ENCODE measurements around the gene PIP4K2C.

DNA sequence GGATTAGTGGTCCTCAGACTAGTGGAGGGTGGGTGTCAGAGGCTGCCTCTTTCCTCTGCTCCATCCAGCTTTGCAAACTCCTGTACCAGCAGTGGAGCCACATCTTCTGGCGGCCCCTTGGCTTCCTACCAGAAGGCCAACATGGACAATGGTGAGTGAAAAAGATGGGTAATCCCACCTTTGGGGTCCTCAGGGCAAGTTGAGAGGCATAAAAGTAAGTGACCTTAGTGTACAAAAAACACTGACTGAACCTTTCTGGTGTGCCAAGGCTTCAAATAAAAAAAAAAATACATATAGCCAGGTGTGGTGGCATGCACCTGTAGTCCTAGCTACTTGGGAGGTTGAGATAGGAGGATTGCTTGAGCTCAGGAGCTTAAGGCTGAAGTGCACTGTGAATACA, 9.2 kb upstream of the PIP4K2C start:
- no peak for TF ChIP-seq CTCF (IDR thresholded peaks at IDR 0.05)
- no peak for TF ChIP-seq MYC (IDR thresholded peaks at IDR 0.05; ENCODE audit: borderline replicate concordance, low read length)
- TF ChIP-seq, protein P1, sequence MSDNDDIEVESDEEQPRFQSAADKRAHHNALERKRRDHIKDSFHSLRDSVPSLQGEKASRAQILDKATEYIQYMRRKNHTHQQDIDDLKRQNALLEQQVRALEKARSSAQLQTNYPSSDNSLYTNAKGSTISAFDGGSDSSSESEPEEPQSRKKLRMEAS (IDR thresholded peaks at IDR 0.05), result no peak
- TF ChIP-seq POLR2A (IDR thresholded peaks at IDR 0.05; ENCODE audit: low read length), result no peak
- no peak for TF ChIP-seq BHLHE40 (IDR thresholded peaks at IDR 0.05; ENCODE audit: low read depth, low read length)
- TF ChIP-seq ZNF302 (CRISPR knock-in tag; IDR thresholded peaks at IDR 0.05), result no peak
- no peak for TF ChIP-seq HDAC2 (IDR thresholded peaks at IDR 0.05)
- no peak for TF ChIP-seq CHD4 (IDR thresholded peaks at IDR 0.05; ENCODE audit: borderline replicate concordance)
- no peak for TF ChIP-seq CHD2 (IDR thresholded peaks at IDR 0.05; ENCODE audit: low read length, partially characterized antibody)
- TF ChIP-seq, protein P2, sequence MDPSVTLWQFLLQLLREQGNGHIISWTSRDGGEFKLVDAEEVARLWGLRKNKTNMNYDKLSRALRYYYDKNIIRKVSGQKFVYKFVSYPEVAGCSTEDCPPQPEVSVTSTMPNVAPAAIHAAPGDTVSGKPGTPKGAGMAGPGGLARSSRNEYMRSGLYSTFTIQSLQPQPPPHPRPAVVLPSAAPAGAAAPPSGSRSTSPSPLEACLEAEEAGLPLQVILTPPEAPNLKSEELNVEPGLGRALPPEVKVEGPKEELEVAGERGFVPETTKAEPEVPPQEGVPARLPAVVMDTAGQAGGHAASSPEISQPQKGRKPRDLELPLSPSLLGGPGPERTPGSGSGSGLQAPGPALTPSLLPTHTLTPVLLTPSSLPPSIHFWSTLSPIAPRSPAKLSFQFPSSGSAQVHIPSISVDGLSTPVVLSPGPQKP (IDR thresholded peaks at IDR 0.05; ENCODE audit: low read depth, low read length), result no peak

Data from A549 (cell line).